ENCODE results near the gene RSPH10B2.
"Not testable (repeated sequence)": the region's sequence is repeated elsewhere in the genome, so short reads cannot be mapped to it uniquely, and the experiment has no call there.

The RSPH10B2 gene

DNA sequence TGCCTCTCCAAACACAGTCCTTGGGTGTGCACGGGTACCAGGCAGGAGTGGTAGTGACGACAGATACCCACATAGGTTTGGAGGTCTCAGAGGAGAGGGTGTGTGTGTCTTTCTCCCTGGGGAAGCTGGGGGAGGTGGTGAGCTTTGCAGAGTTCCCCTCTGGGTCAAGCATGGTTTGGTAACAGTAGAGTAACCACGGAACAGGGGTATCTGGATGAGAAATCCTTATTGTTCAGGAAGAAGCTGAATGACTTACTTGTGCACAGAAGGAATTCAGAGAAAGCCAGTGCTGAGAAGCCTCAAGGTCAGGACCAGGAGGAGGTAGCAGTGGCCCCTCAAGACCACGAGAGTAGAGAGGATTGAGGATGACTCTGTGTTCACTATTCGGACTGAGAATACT lies 75.7 kb downstream of the RSPH10B2 start:
- DNase-seq (ENCODE audit: low spot score); CTCF ChIA-PET; POLR2A ChIA-PET (ENCODE audit: low non-redundant PET); H3K27ac ChIP-seq: not testable (repeated sequence)

DNA sequence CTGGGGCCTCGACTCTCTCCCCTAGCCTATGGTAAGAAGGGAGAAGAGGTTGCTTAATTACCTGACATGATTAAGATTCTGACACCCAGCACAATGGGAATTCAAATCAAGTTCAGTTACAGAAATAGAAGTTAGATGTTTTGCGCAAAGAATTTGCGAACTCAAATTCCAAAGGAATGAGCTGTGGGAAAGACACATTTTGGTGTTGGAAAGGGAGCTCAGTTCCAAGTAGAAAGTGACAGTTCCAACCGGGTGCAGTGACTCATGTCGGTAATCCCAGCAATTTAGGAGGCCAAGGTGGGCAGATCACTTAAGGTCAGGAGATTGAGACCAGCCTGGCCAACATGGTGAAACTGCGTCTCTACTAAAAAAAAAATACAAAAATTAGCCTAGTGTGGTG lies 76.1 kb downstream of the RSPH10B2 start:
- POLR2A ChIA-PET (ENCODE audit: low non-redundant PET); H3K27ac ChIP-seq; DNase-seq (ENCODE audit: low spot score); CTCF ChIA-PET: not testable (repeated sequence)

DNA sequence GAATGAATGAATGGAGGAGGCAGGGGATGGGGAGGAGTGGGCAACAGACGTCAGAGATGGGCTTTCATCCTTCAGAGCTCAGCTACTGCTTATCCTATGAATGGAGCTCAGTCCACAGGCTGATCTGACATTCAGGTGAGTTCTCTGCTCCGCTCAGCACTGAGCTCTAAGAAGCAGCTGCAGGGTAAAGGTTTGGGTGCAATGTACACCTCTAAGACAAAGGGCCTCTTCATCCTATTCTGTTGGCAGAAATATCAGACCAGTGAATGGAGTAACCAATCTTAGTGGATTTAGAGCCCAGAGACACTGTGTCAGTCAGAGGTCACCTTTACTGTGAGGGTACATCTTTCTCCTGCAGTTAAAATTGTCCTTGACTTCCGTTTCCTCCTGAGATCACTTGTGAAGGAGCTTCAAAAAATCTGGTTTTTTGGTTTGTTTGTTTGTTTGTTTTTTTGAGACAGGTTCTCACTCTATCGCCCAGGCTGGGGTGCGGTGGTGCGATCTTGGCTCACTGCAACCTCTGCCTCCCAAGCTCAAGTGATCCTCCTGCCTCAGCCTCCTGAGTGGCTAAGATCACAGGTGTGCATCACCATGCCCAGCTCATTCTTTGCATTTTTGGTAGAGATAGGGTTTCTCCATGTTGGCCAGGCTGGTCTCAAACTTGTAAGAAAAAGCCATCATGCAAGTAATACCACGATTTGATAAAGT lies 77.3 kb downstream of the RSPH10B2 start:
- DNase-seq (ENCODE audit: low spot score), result no peak
- CTCF ChIA-PET, result interaction anchor here (0.5 kb wide), 1 partner anchor 100 kb away, joined by 3 read pairs; no protein-coding TSS in a partner anchor

DNA sequence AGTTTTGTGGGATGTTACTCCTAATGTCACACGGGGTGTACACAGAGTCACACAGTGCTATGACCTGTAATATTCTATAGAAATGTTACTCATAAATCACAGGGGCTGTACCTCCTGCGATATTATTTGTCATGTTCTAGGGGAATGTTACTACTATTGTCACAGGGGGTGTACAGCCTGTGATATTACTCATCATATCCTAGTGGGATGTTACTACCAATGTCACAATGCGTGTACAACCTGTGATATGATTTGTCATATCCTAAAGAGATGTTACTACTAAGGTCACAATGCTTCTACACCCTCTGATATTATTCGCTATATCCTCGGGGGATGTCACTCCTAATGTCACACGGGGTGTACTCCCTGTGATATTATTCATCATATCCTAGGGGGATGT lies 79.7 kb downstream of the RSPH10B2 start:
- no peak for DNase-seq (ENCODE audit: low spot score)
- ChIA-PET POLR2A (ENCODE audit: low non-redundant PET) (no interaction called here), CTCF (no interaction called here)
- TF ChIP-seq, protein P1, sequence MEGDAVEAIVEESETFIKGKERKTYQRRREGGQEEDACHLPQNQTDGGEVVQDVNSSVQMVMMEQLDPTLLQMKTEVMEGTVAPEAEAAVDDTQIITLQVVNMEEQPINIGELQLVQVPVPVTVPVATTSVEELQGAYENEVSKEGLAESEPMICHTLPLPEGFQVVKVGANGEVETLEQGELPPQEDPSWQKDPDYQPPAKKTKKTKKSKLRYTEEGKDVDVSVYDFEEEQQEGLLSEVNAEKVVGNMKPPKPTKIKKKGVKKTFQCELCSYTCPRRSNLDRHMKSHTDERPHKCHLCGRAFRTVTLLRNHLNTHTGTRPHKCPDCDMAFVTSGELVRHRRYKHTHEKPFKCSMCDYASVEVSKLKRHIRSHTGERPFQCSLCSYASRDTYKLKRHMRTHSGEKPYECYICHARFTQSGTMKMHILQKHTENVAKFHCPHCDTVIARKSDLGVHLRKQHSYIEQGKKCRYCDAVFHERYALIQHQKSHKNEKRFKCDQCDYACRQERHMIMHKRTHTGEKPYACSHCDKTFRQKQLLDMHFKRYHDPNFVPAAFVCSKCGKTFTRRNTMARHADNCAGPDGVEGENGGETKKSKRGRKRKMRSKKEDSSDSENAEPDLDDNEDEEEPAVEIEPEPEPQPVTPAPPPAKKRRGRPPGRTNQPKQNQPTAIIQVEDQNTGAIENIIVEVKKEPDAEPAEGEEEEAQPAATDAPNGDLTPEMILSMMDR (conservative IDR thresholded peaks at IDR 0.05; ENCODE audit: low read depth), result no peak
- H3K27ac ChIP-seq, result no peak overlapping the region

More for the DNA sequence above, 77.3 kb downstream of the RSPH10B2 start:
- POLR2A ChIA-PET (ENCODE audit: low non-redundant PET), result no interaction called here
- TF ChIP-seq, protein P1 (conservative IDR thresholded peaks at IDR 0.05; ENCODE audit: low read depth), result no peak
- H3K27ac ChIP-seq, result no peak overlapping the region

DNA sequence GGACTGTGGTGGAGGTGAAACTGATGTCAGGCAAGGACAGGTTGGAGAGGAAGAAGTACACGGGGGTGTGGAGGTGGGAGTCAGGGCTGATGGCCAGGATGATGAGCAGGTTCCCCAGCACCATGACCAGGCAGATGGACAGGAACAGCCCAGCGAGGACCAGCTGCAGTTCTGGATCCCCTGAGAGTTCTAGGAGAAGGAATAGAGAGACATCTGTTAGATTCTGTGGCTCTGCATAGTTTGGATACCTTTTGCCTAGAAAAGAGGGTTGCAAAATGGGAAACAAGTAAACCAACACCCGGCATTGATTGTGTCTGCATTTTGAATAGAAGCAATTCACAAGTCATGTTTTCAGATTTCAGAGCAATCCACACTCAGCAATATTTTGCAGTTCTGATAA lies 81.6 kb downstream of the RSPH10B2 start:
- CTCF ChIA-PET; H3K27ac ChIP-seq; POLR2A ChIA-PET (ENCODE audit: low non-redundant PET); DNase-seq (ENCODE audit: low spot score): not testable (repeated sequence)

DNA sequence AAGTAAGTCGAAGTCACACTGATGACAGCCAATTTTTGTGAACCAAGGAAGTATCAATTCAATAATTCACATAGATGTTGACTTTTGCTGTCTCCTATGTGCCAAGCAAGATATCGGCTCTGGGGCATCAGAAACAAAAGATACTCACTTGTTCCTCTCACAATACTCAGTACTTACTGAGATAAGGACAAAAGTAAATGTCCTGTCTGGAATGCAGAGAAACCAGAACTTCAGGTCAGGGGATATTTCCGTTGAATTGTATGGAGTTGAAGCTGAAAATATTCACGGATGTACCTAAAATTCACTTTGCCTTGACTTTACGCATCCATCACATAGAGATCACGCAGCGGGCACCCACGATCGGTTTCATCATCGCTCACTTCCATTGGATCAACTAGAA lies 83.2 kb downstream of the RSPH10B2 start:
- POLR2A ChIA-PET (ENCODE audit: low non-redundant PET); DNase-seq (ENCODE audit: low spot score); H3K27ac ChIP-seq; CTCF ChIA-PET: not testable (repeated sequence)

DNA sequence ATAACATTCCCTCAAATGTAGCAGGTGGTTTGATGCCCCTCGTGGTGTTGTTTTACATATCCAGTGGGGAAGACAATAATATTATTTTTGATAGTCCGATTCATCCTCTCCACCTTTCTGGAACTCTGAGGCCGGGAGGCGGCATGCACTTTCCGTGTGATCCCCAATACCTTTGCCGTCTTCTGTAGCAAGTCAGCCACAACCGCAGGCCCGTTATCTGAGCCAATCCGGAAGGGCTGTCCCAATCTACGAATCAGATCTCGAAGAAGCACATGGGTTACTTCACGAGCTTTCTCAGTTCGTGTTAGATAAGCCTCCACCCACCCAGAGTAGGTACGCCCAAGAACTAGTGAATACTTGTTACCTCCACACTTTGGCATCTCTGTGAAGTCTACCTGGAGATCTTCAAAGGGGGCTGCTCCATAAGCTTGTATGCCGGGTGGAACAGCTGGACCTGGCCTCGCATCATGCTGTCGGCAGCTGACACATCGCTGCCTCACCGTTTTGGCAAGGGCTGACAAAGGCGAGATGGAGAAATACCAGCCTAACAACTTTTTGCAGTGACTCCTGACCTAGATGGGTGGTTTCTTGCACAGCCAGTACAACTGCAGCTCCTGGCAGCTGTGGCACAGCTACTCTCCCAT lies 88.5 kb downstream of the RSPH10B2 start:
- 0 out of 2 replicates have a peak overlapping the region, but pooled peaks have one; percentile 12 for H3K27ac ChIP-seq
- CTCF ChIA-PET, result interaction anchor here (0.6 kb wide), 1 partner anchor 98 kb away, joined by 3 read pairs; no protein-coding TSS in a partner anchor
- DNase-seq (ENCODE audit: low spot score), result peak; percentile 18
- POLR2A ChIA-PET (ENCODE audit: low non-redundant PET), result not testable (repeated sequence)

DNA sequence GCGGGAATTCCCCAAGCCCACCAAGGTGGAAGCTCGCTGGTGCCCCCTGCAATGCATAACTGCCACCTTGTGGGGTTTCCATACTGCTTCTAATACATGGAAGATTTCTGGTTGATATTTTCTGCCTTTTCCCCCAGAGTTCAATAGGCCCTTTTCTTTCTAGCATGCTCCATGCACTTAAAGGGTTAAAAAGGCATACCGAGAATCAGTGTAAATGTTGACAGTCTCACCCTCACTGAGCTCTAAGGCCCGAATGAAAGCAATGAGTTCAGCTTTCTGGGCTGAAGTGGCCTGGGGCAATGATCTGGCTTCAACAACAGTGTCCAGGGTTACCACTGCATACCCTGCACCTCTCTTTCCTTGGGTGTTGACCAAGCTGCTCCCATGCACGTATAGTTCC lies 89.2 kb downstream of the RSPH10B2 start:
- CTCF ChIA-PET; POLR2A ChIA-PET (ENCODE audit: low non-redundant PET); H3K27ac ChIP-seq; DNase-seq (ENCODE audit: low spot score): not testable (repeated sequence)

DNA sequence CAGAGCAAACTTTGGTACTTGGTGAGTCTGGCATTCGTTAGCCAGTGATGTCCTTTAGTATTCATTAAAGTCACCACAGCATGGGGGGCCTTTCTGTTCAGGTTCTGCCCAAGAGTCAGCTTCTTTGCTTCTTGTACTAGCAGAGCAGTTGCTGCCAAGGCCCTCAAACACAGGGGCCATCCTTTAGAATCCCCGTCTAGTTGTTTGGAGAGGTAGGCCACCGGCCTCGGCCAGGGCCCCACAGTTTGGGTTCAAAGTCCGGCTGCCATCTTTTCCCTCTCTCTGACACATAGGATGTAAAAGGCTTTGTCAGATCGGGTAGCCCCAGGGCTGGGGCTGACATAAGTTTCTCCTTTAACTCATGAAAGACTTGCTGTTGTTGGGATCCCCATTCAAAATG lies 89.8 kb downstream of the RSPH10B2 start:
- POLR2A ChIA-PET (ENCODE audit: low non-redundant PET); H3K27ac ChIP-seq; DNase-seq (ENCODE audit: low spot score): not testable (repeated sequence)
- CTCF ChIA-PET, result interaction anchor here (0.6 kb wide), 1 partner anchor 224 kb away, joined by 3 read pairs; no protein-coding TSS in a partner anchor

DNA sequence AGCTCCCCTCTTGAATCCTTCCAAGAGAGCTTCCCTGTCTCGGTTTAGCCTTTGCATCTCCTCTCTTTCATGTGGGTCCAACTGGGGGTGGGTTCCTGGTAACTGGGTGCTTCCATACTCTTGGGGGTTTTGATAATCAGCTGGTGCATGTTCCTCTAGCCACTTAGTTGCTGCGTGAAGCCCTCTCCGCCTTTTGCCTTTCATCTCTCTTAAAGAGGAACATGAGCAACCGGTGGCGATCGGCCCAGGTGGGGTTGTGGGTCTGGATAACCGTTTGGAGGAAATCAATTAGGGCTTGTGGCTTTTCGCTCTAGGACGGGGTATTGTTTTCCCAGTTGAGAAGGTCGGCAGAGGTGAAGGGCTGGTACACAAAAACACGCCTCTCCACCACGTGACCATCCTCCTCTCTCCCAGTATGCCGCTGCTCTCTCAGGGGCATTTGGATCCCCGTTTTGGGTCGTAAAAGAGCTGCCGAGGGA lies 92.1 kb downstream of the RSPH10B2 start:
- POLR2A ChIA-PET (ENCODE audit: low non-redundant PET); H3K27ac ChIP-seq; DNase-seq (ENCODE audit: low spot score): not testable (repeated sequence)
- CTCF ChIA-PET, result interaction anchor here (0.8 kb wide), 1 partner anchor 12 kb away, joined by 4 read pairs; no protein-coding TSS in a partner anchor

DNA sequence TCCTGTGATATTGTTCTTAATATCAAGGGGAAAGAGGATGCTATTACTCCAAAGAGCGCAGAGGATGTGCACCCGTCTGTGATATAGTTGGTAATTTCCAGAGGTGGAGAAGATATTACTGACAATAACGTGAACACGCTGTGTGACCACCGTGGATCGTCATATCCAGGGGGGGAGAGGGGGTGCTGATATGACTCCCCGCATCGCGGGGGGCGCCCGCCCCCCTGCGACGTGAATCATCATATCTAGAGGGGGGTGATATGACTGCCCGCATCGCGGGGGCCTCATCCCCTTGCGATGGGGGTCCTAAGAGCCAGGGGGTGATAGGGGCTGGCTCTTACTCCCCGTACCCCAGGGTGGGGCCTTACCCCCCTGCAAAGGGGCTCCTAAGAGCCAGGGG lies 93.8 kb downstream of the RSPH10B2 start:
- POLR2A ChIA-PET (ENCODE audit: low non-redundant PET); H3K27ac ChIP-seq; CTCF ChIA-PET; DNase-seq (ENCODE audit: low spot score): not testable (repeated sequence)
